ENCODE measurements around the gene CKB.

The CKB gene

GRCh38 chr14:103502877-103503276 lies 19.8 kb downstream of the CKB start:
- H3K4me3 ChIP-seq (ENCODE audit: low read depth, low read length): no peak overlapping the region
- TF ChIP-seq CTCF (IDR thresholded peaks at IDR 0.05; ENCODE audit: control insufficient read depth, extremely low read depth, insufficient read depth): no peak
- no peak for DNase-seq (ENCODE audit: low read depth)

DNA sequence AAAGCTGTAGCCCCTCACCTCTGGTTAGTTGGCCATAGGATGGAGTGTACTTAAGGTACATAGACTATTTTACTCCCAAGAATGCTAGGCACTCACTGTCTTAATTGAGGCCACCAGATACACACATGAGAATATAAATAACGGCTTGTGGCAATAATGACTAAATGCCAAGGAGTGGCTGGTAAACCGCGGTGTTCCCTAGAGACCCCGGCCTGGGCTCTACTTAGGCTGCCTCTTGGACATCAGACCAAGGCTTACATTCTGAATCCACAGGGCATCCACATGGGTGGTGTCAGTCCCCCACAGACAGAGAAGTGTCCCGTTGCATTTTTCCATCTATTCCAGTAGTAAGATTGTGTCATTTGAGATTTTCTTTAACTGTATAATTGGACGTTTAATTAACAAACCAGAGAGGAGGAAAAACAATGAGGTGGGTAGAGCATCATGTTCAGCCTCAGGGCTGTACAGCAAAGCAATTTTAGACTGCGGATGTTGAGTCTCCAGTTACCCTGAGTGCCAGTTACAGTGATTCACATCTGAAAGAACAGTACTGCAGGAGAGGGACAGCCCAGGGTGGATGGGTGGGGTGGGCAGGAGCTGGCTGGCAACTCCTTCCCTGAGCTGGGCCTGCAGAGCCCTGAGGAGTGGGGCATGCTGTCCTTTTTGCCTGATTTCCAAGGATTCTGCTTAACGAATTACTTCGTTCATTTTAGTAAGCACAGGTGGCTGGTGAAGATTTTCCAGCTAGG lies 20.5 kb downstream of the CKB start:
- H3K4me3 ChIP-seq (ENCODE audit: low read depth, low read length): no peak overlapping the region
- DNase-seq (ENCODE audit: low read depth): no peak
- no peak for TF ChIP-seq CTCF (IDR thresholded peaks at IDR 0.05; ENCODE audit: control insufficient read depth, extremely low read depth, insufficient read depth)

- no peak for TF ChIP-seq CTCF (IDR thresholded peaks at IDR 0.05; ENCODE audit: control insufficient read depth, extremely low read depth, insufficient read depth)
- no peak for DNase-seq (ENCODE audit: low read depth)
- H3K4me3 ChIP-seq (ENCODE audit: low read depth, low read length): no peak overlapping the region
Measured at GRCh38 chr14:103501041-103501870, 21.4 kb downstream of the CKB start.

GRCh38 chr14:103500148-103500990 lies 22.3 kb downstream of the CKB start:
- peak; percentile 97 for TF ChIP-seq CTCF (IDR thresholded peaks at IDR 0.05; ENCODE audit: control insufficient read depth, extremely low read depth, insufficient read depth)
- DNase-seq (ENCODE audit: low read depth): peak; percentile 64
- no peak overlapping the region for H3K4me3 ChIP-seq (ENCODE audit: low read depth, low read length)

GRCh38 chr14:103499709-103500108 lies 22.9 kb downstream of the CKB start:
- no peak for TF ChIP-seq CTCF (IDR thresholded peaks at IDR 0.05; ENCODE audit: control insufficient read depth, extremely low read depth, insufficient read depth)
- no peak overlapping the region for H3K4me3 ChIP-seq (ENCODE audit: low read depth, low read length)

DNA sequence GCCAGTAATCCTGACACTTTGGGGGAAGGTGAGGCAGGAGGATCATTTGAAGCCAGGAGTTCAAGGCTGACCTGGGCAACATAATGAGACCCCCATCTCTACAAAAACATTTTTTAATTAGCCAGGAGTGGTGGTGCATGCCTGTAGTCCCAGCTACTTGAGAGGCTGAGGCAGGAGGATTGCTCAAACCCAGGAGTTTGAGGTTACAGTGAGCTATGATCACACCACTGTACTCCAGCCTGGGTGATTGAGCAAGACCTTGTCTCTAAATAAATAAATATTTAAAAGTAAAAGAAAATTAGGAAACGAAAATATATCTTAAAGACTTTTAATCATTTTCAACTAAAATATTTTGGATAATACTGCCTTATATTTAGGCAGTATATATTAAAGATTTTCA lies 25.9 kb downstream of the CKB start:
- DNase-seq (ENCODE audit: low read depth): no peak
- TF ChIP-seq CTCF (IDR thresholded peaks at IDR 0.05; ENCODE audit: control insufficient read depth, extremely low read depth, insufficient read depth): no peak
- H3K4me3 ChIP-seq (ENCODE audit: low read depth, low read length): no peak overlapping the region

More at GRCh38 chr14:103499709-103500108, 22.9 kb downstream of the CKB start:
- DNase-seq (ENCODE audit: low read depth): no peak
